ENCODE data around the gene PPARA.

Gene PPARA

DNA sequence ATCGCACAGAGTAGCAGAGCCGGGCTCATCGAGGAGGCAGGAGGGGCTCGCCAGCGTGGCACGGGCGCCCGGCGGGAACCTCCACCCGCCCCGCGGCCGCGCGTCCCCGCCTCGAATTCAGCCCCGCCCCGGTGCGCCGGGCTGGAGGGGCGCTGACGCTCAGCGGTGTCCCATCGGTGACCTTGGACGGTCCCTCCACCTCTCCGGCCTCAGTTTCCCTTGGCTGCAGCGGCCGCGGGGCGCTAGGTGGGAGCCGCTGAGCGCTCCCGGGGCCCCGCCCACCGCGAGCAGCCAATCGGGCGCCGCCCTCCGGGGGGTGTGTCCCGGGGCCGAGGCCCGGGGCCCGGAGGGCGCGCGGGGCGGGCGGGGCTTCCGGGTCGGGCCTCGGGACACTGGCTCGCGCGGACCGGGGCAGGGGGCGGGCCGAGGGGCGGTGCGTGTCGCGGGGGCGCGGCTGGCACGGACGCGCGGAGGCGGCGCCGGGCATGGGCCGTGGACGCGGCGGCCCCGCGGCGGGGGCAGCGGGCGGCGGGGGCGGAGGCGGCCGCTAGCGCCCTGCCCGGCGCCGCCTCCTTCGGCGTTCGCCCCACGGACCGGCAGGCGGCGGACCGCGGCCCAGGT is at the start of gene PPARA:
TSS of gene PPARA (plus strand) at position 493 of the 621 bp plus-strand sequence. CDS start 47,858 bp downstream, outside the sequence.
- no peak for DNase-seq (ENCODE audit: low read depth)

DNA sequence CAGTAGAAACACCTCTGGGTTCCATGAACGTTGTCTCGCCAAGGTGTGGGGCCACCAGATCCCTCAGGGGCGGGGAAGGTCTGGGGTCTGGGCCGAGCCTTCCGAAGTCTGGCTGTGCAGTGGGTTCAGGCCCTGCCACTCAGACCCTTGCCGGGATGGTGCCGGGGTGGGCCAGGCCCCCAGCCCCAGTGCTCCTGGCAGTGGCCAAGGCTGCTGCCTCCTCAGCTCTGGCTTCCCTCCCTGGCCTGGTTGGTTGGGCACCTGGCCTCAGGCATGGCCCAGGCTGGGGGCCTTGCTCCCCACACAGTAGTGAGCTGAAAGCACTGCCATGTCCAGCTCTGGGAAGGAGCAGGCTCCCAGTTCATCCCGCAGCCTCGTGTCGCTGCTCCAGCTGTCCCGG is 48.2 kb upstream of the PPARA start:
- no peak for DNase-seq (ENCODE audit: low read depth)

DNA sequence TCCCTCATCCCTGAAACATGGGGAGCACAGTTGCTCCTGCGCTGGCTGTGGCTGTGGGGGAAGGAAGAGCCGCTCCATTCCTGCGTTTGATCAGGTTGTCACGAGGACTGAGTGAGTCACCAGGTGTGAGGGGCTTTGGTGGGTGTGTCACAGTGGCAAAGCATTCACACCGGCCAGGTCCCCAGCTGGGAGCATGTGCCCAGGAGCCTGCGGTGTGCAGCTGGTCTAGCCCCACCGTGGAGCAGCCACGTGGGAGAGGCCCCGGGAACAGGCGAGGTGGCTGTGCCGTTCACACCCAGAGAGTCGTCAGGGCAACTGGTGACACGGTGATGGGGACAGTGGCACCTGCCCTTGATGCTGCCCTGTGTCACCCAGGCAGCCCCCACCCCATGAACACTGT is 47.6 kb upstream of the PPARA start:
- DNase-seq (ENCODE audit: low read depth) = no peak

DNA sequence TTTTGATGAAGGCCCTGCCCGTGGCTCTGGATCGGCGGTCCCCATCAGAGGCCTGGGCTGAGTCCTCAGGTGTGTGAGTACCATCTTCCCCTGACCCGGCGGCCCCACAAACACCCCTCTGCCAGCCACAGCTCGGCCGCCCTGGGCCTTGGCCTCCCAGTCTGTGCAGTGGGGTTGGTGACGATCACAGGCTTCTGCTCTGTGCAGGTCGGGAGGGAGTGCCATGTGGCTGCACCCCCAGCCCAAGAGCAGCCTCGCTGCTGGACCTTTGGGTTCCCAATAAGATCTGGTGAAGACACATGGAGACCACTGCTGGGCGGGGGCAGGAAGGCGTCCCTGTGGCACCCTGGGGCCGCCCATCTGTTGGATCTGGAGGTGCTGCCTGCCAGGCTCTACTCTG is 47.1 kb upstream of the PPARA start:
- DNase-seq (ENCODE audit: low read depth) = no peak

DNA sequence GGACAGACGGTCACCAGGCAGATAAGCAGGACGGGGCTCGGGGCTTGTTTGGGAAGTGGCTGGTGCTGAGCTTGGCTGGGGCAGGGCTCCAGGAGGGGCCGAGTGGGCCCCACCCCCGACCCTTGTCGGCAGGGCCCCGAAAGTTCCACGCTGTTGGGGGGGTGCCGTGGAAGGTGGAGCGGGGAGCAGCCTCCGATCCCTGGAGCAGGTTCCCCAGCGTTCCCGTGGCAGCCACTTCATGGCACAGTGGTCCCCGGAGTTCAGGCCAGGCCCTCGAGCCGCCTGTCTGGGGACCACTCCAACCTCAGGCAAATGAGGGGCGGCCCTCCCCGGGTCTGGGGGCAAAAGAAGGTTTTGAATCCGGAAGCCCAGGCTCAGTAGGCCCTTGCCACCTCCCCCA is 46.7 kb upstream of the PPARA start:
- DNase-seq (ENCODE audit: low read depth) = no peak

DNA sequence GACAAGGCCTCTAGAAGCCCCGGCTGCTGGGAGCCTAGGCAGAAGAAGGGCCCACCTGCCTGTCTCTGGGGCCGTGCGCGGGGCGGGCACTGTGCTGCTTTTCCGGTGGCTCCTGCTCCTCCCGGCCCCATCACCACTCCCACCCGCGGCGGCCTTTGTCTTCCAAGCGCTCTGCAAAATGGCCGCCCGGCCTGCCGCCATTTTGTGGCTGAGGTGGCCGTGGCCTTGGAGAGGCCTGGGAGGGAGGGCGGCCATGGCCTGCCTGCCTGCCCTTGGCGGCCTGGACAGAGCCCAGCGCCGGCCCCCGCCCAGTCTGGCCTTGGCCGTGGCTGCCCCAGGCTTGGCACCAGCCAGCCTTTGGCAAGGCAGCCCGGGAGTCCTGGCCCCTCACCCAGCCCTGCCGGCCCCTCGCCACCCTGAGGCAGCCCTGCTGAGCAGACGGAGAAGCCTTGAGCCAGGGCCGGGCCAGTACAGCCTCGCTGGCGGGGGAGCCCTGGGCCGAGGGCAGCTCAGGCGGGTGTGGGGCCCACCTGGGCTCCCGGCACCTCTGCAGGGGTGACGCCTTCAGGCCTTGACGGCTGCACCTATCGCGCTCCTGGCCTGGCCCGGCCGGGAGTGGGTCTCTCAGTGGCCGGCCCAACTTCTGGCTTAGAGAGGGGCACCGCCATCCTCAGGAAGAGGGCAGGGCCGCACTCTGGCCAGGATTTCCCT is 46.0 kb upstream of the PPARA start:
- DNase-seq (ENCODE audit: low read depth) = no peak

DNA sequence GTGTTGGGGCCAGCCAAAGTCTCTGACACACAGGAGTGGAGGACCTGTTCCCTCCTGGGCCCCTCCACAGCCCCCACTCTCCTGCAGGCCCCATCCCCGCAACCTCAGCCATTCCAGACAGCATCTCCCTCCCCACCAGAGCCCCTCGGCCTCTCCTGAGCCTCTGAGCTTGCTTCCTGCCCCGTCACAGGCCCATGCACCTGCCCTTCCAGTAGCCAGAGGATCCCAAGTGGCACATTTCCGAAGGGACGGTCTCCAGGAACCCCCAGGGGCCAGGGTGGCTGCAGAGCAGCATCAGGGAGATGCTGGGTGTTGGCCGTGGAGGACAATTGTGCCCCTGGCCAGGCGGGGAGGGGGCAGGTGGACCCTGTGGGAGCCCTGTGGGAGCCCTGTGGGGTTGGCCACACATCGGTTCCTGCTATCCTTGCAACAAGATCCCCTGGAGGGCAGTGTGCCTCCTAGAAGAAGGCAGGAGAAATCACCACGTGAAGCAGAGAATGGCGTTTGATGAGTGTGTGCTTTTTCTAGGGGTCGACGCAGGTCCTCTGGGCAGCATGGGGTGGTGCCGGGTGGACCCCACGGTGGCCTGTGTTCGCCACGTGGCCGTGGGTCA is 45.3 kb upstream of the PPARA start:
- no peak for DNase-seq (ENCODE audit: low read depth)

DNA sequence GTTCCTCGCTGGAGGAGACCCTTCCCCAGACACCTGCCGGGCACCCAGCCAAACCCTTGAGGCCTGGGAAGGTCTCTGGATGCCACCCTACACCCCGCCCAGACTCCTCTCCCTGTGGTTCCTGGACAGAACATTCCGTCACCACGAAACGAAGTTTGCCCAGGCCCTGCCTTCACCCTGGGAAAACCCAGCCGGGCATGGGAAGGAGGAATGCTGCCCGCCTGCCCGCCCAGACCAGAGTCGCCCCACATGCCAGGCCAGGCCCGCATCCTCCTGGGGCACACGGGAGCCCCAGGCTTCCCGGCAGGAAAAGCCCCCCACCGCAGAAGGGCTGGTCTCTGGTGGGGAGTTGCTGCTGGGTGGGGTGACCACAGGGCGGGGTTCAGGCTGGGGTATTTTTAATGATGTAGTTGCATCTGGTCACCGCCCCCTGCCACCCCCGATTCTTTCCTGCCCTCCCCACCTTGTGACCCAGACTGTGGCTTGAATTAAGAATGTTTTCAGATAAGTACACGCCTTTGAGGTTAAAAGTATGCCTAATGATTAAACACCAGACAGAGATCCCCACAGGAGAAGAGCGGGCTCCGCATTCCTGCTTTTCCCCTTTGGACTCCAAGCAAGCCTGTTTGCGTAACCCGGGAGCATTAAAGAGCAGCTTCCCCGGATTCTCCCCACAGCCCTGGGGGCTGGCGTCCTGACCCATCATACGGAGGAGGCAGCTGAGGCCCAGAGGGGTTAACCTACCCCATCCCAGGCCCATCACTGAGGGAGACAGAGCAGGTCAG is 44.6 kb upstream of the PPARA start:
- no peak for DNase-seq (ENCODE audit: low read depth)

DNA sequence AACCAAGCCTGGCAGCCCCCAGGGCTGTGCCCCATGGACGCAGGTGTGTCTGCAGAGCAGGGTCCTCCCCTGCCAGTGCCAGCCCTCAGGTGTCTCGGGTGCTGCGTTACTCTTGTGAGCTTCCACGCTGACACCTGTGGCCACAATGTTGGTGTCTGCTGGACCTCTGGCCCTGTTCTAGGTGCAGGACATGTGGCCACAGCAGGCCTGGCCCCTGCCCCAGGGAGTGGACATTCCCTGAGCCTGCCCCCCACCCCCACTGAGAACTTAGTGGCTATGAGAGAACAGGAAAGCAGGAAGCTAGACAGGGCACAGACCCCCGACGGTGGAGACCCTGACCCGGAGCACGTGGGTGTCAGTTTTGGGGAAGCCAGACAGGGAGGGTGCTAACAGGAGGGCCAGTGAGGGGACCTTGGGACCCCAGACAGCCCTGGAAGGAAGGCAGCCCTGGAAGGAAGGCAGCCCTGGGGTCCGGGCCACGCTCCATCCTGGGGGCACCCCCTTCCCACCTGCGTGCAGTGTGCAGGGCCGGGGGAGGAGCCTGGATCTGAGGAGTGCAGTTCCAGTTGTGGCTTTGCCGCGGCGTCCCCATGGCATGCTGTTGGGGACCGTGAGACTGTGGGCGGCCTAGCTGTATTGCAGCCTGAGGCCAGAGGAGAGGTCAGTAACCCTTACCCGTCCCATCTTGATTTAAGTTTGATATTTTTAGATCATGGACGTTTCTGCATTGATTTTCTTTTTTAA is 43.9 kb upstream of the PPARA start:
- DNase-seq (ENCODE audit: low read depth) = no peak

DNA sequence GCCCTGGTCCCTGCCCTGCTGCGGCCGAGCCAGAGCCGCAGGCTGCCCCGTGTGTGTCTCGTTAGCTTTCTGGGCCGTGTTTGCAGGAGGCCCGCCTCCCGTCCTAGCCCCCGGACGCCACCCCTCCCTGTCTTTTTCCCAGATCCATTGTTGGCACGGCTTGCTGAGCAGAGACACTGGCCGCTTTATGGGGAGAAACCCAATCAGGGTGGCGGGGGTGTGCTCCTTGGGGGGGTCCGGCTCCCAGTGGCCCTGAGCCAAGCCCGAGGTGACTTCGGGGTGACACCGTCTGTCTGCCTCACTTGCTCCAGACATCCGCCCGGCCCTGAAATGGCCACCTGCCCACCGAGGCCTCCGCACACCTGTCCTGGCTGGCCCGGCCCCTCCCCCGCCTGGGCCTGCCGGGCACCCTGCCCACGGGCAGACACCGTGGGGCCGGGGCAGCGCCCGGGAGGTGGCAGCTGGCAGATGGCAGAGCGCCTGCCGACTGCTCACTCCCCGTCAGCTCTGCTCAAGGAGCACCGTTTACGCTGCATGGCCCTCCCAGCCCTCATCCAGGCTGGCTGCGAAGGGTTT is 43.1 kb upstream of the PPARA start:
- DNase-seq (ENCODE audit: low read depth) = no peak

DNA sequence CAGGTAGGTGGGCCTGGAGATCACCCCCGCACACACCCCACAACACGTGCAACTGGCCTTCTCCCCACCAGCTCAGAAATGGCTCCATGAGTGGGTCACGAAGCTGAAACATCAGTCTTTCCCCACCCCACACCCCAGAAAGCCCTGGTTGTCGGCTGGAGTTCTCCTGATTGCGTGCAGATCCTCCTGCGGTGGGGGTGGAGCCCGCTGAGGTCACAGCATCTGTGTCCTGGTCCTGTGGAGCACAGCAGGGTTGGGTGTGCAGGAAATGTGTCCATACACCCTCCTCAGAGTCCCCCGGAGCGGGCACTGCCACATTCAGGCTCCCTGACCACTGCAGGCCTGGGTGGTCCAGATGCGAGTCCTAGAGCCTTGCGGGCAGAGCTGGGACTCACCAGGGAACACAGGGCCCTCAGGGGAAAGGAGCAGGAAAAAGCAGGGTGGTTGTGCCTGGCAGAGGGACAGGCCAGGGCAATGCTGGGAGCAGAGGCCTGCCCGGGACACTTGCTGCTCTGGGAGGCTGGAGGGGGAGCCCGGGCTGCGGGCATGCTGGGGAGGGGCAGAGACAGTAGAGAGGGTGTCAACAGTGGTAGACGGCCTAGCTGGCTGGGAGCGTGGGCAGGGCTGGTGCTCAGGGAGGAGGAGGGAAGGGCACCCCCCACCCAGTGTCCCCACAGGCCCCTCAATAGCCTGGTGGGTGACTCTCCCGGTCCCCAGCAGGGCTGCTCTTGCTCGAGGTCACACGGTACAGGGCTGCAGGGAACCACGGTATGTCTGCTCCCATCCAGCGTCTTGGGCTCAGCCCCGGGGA is 42.4 kb upstream of the PPARA start:
- DNase-seq (ENCODE audit: low read depth) = no peak

DNA sequence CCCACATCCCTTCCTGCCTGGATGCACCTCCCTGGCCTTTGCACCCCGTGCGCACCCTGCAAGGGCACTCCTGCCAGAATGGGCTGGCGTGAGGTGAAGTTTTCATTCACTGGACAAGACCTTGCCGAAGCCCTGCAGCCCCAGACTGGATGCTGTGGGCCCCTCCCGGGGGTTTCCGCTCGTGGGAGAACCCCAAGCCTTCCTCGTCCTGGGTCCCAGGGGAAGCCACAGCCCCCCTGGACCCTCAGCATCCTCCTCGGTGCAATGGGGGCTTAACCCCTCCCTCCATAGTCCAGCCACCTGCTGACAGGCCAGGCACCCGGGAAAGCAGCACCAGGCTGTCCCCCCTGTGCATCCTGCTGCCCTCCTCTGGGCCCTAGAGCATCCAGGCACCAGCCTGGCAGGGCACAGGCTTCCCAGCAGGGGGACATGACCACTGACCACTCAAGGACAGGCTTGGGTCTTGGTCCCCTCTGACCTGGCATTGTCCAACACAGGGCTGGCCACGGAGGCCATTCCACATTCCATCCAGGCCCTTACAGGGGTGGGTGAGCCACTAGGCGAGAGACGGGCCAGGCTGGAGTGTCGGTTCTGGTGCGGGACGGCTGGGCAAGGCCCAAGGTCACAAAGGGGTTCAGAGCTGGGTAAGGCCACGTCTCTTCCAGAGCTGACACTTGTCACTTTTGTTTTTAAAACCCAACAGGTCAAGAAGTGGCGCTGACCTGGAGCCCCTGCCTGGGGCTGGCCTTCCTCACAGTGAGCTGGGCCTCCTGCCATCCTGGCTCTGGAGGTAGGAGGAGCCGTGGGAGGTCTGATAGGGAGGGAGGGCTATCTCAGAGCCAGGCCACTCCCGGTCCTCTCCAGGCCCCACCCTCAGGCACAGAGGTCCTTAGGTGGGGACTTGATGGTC is 41.5 kb upstream of the PPARA start:
- DNase-seq (ENCODE audit: low read depth) = no peak

DNA sequence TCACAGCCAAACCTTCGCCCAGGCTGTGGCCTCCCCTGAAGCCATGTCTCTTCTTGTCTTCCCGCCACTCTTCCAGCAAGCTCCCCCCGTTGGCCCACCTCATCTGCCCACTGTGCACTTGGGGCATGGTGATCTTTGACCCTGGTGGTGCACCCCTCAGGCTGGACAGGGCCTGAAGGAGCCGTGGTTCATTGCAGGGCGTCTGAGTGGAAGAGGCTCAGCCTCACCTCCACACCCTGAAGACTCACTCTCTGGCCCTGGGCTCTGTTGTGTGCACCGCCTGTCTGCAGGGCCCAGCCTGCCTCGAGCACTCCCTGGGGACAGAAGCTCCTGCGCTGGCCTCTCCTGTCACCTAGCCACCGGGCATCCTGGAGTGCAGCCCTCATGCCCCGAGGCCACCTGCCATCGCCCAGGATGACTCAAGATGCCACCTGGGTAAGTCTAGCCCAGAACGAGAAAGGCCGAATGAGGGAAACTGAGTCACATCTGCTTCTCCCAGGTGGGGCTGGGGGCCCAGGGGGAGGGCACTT is 40.8 kb upstream of the PPARA start:
- no peak for DNase-seq (ENCODE audit: low read depth)

DNA sequence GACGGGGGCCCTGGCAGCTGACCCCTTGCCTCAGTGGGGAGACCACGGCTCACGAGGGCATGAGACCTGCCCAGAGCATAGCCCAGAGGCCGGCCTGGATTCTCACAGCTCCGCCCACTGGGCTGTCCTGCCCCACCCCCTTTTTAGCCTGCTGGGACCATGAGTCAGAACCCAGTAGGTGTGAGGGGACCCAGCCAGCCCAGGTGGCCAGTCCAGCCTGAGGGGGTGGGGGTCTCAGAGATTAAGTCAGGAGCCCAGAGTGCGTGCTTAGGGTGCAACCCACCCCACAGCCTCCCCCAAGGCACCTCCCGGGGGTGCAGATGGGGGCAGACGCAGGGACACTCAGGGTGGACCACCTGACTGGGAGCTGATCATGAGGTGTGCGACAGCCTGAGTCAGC is 40.1 kb upstream of the PPARA start:
- no peak for DNase-seq (ENCODE audit: low read depth)

DNA sequence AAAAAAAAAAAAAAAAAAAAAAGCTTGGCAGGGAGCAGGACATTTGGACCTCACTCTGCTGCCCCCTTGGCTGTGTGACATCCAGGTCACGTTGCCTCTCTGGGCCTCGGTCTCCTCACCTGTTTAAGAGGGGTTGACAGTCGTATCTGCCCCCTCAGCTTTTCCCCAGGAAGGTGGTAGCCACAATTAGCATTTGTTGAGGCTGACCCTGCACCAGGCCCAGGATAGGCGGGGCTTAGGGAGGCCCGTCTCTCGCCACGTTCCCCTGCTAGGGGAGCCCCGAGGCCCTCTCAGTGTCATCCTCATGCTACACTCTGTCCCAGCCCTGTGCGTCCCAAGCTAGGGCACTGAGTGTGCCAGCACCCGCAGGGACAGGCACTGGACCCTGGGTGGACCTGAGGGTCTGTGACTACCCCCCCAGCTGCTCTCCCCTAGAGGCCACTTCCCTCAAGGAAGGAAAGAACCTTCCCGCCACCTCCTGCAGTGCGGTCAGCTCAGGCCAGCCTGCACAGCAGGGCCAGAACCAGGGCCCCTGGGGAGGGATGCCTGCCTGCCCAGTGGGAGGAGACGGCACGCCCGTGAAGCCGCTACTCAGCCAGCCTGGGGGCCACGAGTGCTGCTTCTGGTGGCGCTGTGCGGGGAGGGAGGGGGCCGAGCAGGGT is 38.5 kb upstream of the PPARA start:
- no peak for DNase-seq (ENCODE audit: low read depth)

DNA sequence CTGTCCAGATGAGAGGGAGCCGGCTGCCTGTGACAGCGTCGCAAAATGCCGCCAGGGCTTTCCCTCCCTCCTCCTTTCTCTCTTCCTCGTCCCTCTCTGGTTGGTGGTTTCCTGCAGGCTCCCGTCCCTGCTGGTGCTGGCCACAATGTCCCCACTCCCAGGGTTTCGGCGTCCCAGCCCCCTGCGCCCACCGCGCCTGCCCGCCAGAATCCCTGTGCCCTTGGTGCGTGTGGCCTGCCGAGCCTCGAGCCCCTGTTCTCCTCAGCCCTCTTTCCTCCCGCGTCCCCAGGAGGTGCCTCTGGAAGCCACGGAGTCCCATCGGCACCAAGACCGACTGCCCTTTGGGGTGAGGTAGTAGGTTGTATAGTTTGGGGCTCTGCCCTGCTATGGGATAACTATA is 37.9 kb upstream of the PPARA start:
- no peak for DNase-seq (ENCODE audit: low read depth)

DNA sequence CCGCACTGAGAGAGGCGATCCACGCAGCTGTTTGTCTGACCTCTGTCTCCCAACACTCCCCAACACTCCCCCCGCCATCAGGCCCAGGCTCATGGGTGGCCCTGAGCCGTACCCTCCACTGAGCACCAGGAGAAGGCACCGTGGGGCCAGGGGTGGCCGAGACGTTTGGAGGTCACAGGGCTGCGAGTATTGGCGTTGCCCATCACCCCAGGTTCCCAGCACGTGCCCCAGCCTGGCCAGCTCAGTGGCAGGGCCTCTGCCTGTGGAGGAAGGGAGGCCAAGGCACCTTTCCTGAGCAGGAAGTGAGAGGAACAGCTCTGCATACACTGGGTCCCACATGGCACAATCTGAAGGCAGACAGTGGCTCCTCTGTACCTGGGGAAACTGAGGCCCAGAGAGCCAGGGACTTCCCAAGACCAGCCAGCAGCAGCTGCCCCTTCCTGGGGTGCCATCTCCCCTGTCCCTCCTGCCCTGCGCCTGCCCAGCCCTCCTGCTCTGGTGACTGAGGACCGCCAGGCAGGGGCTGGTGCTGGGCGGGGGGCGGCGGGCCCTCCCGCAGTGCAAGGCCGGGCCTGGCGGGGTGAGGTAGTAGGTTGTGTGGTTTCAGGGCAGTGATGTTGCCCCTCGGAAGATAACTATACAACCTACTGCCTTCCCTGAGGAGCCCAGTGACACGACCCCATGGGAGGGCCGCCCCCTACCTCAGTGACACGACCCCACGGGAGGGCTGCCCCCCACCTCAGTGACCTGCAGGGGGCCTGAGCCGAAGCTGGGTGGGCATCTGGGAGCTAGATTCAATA is 37.0 kb upstream of the PPARA start:
- DNase-seq (ENCODE audit: low read depth) = no peak

DNA sequence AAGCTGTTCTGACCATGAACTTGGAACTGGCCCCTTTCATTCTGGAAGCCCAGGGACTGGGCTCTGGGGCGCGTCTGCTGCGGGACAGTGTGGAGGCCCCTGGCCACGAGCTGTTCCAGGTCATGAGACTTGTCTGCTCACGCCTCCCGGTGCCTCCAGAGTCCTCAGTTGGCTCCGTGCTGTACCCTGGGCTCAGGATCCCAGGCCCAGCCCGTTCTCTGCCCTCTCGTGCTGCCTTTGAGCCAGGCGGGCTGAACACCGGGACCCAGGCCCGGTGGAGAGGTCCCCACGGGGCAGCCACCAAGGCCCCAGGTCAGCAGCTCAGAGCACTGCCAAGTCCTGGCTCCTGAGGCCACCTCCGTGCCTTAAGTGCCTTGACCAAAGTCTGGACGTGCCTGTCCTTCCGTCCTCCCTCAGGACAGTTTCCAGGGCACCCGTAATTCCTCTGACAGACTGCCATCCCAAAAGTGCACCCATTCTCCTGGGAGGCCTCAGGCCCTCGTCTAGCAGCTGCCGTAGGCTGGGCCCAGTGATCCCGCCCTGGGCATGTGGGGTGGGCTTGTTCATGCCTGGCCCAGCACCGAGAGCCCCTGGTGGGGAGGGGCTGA is 36.3 kb upstream of the PPARA start:
- DNase-seq (ENCODE audit: low read depth) = no peak
